ENCODE data around the gene S100A7A. TPM values are rescaled to one million over a fixed set of nuclear protein-coding genes. Genes with fewer than 3 reads are reported as not detected.

The S100A7A gene
- total and polyA plus RNA-seq, 2 of the 4 experiments (the other 2 are of a cell fraction), result not detected

DNA sequence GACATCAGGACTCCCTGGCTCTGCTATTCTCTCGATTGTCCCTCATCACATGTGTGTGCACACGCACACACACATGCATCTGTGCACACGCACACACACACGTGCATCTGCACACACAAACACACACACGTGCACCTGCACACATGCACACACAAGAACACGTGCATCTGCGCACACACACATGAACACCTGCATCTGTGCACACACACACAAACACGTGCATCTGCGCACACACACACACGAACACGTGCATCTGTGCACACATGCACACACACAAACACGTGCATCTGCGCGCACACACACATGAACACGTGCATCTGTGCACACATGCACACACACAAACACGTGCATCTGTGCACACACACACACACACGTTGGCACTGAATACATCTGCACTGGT lies 14.7 kb downstream of the S100A7A start:
- no peaks in the 10 kb centered on the region for H3K79me1 ChIP-seq (ENCODE audit: low read depth in 1 of 2, low read length in 2 of 2)
- H4K8ac ChIP-seq (ENCODE audit: low read depth in 2 of 2, low read length in 2 of 2), result no peak overlapping the region
- no peak overlapping the region for H3K4me3 ChIP-seq (ENCODE audit: insufficient read depth, low read depth, low read length)
- intact Hi-C loops (cut with micrococcal nuclease) (no loop called here), in situ Hi-C loops (cut with MboI; ENCODE audit: low sequenced_read_pairs) (no loop called here), dilution Hi-C loops (cut with HindIII; ENCODE audit: low sequenced_read_pairs, unreplicated experiment) (no loop called here)
- no peaks in the 10 kb centered on the region for H3K36me3 ChIP-seq (ENCODE audit: control insufficient read depth, insufficient read depth, low read length)
- no peak overlapping the region for H2BK15ac ChIP-seq (ENCODE audit: low read depth, low read length)
- H3K18ac ChIP-seq (ENCODE audit: low read depth, low read length), result no peak overlapping the region
- H3K4me1 ChIP-seq (ENCODE audit: control insufficient read depth, insufficient read depth, low read length), result no peaks in the 10 kb centered on the region
- H2AFZ ChIP-seq (replicated peaks; ENCODE audit: low read length, poor library complexity), result no peak overlapping the region
- BruUV-seq (replicated peaks), result no TSS peak
- H3K4ac ChIP-seq (ENCODE audit: low read depth, low read length), result no peak overlapping the region
- no peak overlapping the region for H2BK20ac ChIP-seq (ENCODE audit: low read depth, low read length)
- no peak overlapping the region for H3K56ac ChIP-seq (ENCODE audit: extremely low read depth, insufficient read depth, low read length)
- ChIA-PET CTCF (no interaction called here), POLR2A (ENCODE audit: unreplicated experiment) (no interaction called here)
- TF ChIP-seq BHLHE40 (IDR thresholded peaks at IDR 0.05; ENCODE audit: low read depth, low read length) (no peak), SMC3 (IDR thresholded peaks at IDR 0.05; ENCODE audit: low read depth, low read length) (no peak)
- 70% methylated on average over 12 of the region's 17 CpGs; no CpG with 5 or more reads in 1 of the 2 experiments for WGBS, 2 experiments (ENCODE audit: extremely low coverage in 2 of 2, insufficient read length in 1 of 2)
- peaks cover 6% of the 10 kb centered on the region for H3K27me3 ChIP-seq (ENCODE audit: control insufficient read depth, insufficient read depth, low read length)
- H3K23ac ChIP-seq (ENCODE audit: low read depth, low read length), result no peak overlapping the region
- no peak overlapping the region for H2AK9ac ChIP-seq (replicated peaks; ENCODE audit: low read depth, low read length, poor library complexity)
- H4K20me1 ChIP-seq (ENCODE audit: insufficient read depth, low read length), result no peaks in the 10 kb centered on the region
- H2BK5ac ChIP-seq (ENCODE audit: low read depth, low read length, poor library complexity, severe bottlenecking), result no peak overlapping the region
- no peak for DNase-seq
- no peak overlapping the region for H3K9ac ChIP-seq (ENCODE audit: low read depth, low read length)
- H3K9me3 ChIP-seq (ENCODE audit: control insufficient read depth, insufficient read depth, low read length), result no peaks in the 10 kb centered on the region
- no peak overlapping the region for H3K27ac ChIP-seq (ENCODE audit: insufficient read depth, low read length)
- H3K14ac ChIP-seq (replicated peaks; ENCODE audit: low read depth, low read length), result no peak overlapping the region
- H4K91ac ChIP-seq (ENCODE audit: insufficient read depth, low read depth, low read length), result no peak overlapping the region
- peaks cover 3% of the 10 kb centered on the region; the same call in 1 of the 2 replicates for H3K9me1 ChIP-seq (ENCODE audit: insufficient read depth, low read length)
- ATAC-seq (ENCODE audit: low read depth), result no peak
- H3K4me2 ChIP-seq (ENCODE audit: low read depth, low read length), result no peak overlapping the region
- no peak overlapping the region for H2BK120ac ChIP-seq (ENCODE audit: low read depth, low read length)
- no peak overlapping the region for H4K5ac ChIP-seq (ENCODE audit: low read depth, low read length)
- H2AK5ac ChIP-seq (ENCODE audit: low read depth, low read length), result no peak overlapping the region

All from IMR-90 (cell line).